HG03095 (cell line): Measurements from ENCODE around the gene CUTA.
"Not testable (repeated sequence)": the region's sequence is repeated elsewhere in the genome, so short reads cannot be mapped to it uniquely, and the experiment has no call there.

ENCODE experiments used
- ATAC-seq: cut with Tn5 transposase; IDR thresholded peaks from one replicate; pipeline ENCODE4 v1.9.1; 2021; ENCODE audit warnings: moderate library complexity; ENCODE audit not compliant: unreplicated experiment

CUTA gene

DNA sequence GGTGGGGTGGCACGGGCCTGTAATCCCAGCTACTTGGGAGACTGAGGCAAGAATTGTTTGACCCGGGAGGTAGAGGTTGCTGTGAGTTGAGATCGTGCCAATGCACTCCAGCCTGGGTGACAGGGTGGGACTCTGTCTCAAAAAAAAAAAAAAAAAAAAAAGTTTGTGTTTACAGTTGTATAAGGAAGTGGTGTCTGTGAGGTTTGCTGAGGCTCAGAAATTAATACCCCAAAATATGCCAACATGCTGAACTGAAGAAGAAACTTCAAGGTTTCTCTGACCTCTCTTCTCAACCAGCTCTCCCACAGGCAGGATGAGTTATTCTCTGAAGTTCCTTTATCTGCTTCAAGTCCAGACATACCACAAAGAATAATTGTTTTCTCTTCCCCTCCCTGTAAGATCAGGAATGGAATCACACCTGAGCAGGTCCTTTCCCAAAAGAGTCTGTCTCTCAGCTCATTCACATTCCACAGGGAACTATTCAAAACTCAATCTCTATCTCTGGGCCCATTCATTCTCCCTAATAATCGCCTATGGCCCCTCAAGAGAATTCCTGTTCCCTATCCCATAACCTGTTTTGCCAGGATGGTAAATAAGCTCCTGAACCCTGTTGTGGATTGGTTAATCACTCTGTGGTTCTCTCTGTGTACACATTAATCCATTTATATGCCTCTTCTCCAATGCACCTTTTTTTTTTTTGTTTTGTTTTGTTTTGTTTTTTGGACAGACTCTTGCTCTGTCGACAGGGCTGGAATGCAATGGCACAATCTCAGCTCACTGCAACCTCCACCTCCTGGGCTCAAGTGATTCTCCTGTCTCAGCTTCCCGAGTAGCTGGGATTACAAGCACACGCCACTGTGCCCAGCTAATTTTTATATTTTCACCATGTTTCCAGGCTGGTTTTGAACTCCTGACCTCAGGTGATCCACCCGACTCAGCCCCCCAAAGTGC, 43.7 kb downstream of the CUTA start:
- ATAC-seq = no peak

DNA sequence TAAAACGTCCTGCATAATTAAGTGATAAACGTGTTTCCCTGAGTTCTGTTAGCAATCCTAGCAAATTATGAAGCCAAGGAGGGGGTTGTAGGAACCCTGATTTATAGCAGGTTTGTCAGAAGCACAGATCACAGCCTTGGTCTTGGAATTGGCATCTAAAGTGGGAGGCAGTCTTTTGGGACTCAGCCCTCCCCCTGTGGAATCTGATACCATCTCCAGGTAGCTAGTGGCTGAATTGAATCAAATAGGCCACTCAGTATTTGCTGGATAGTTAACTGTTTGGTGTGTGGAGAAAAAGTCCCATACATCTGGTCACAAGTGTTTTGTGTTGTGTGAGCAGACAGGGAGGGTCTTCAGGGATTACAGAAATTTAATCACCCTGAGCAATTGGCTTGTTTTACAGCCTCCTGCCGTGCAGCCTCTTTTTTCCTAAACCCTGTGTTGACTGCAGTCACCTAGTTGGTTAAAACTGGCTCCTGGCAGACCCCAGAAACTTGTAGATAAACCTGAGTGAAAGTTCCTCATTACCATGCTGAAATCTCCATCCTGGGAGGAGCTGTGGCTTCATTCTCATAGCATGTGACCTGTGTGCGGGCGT, 45.3 kb downstream of the CUTA start:
- ATAC-seq = no peak

DNA sequence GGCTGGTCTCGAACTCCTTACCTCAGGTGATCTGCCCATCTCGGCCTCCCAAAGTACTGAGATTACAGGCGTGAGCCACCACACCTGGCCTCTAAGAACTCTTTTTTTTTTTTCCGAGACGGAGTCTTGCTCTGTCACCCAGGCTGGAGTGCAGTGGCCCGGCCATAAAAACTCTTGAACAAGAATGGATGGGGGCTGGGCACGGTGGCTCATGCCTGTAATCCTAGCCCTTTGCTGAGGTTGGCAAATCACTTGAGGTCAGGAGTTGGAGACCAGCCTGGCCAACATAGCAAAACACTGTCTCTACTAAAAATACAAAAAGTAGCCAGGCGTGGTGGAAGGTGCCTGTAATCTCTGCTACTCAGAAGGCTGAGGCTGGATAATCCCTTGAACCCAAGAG, 46.0 kb downstream of the CUTA start:
- ATAC-seq = not testable (repeated sequence)

DNA sequence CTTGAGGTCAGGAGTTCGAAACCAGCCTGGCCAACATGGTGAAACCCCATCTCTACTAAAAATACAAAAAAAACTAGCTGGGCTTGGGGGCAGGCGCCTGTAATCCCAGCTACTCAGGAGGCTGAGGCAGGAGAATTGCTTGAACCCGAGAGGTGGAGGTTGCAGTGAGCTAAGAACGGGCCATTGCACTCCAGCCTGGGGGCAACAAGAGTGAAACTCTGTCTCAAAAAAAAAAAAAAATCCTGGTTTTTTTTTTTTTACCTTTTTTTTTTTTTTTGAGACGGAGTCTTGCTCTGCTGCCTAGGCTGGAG, 50.2 kb downstream of the CUTA start:
- ATAC-seq = not testable (repeated sequence)

DNA sequence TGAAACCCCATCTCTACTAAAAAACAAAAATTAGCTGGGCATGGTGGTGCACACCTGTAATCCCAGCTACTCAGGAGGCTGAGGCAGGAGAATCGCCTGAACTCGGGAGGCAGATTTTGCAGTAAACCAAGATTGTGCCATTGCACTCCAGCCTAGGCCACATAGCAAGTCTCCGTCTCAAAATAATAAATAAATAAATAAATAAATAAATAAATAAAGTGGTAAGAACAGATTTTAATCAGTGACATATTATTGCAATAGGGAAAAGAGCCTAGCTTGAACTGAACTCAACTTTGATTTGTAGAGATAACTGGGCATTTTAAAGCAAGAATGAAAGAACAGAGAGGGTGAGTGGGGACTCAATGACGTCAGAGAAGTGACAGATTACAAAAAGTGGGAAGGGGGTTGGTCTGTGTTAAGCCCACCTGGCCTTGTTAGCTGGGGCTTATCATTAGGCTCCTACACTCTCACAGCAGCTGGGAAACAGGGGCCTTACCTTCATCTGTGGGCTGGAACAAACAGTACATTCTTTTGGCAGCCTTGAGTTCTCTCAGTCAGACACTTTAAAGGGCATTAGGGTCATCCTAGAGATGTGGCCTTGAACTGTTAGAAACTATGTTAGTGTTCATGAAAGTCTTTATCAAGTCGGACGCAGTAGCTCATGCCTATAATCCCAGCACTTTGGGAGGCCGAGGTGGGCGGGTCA, 50.7 kb downstream of the CUTA start:
- no peak for ATAC-seq
